Fibroblast of skin of right biceps (primary cell): ENCODE measurements around the gene TPRX1.
"Not testable (repeated sequence)": the region's sequence is repeated elsewhere in the genome, so short reads cannot be mapped to it uniquely, and the experiment has no call there.

Experiments used
- DNase-seq: peaks from one replicate; pipeline ENCODE4 v3.0.0-alpha.2; 2013

The TPRX1 gene

GRCh38 chr19:47766359-47766620, 38.1 kb downstream of the TPRX1 start:
- no peak for DNase-seq

GRCh38 chr19:47765523-47766358, 38.6 kb downstream of the TPRX1 start:
- DNase-seq, result peak; percentile 50

GRCh38 chr19:47764705-47765104, 39.6 kb downstream of the TPRX1 start:
- DNase-seq, result not testable (repeated sequence)

- DNase-seq, result no peak
These were observed 41.6 kb downstream of the TPRX1 start for GRCh38 chr19:47762615-47763308.

- no peak for DNase-seq
These were observed 42.2 kb downstream of the TPRX1 start for GRCh38 chr19:47762151-47762550.

- DNase-seq, result no peak
These were observed 42.8 kb downstream of the TPRX1 start for GRCh38 chr19:47761566-47761965.

GRCh38 chr19:47760632-47760999, 43.7 kb downstream of the TPRX1 start:
- DNase-seq, result no peak

- no peak for DNase-seq
These were observed 45.9 kb downstream of the TPRX1 start for GRCh38 chr19:47758443-47758804.

GRCh38 chr19:47757617-47758442, 46.5 kb downstream of the TPRX1 start:
- no peak for DNase-seq

- no peak for DNase-seq
These were observed 47.3 kb downstream of the TPRX1 start for GRCh38 chr19:47756953-47757608.

GRCh38 chr19:47756627-47756929, 47.8 kb downstream of the TPRX1 start:
- no peak for DNase-seq

- DNase-seq, result no peak
These were observed 48.4 kb downstream of the TPRX1 start for GRCh38 chr19:47755762-47756626.

- no peak for DNase-seq
These were observed 49.1 kb downstream of the TPRX1 start for GRCh38 chr19:47755065-47755761.

- no peak for DNase-seq
These were observed 49.9 kb downstream of the TPRX1 start for GRCh38 chr19:47754206-47755064.

- no peak for DNase-seq
These were observed 51.7 kb downstream of the TPRX1 start for GRCh38 chr19:47752440-47753211.
